ENCODE measurements around the gene SPATA25.

DNA sequence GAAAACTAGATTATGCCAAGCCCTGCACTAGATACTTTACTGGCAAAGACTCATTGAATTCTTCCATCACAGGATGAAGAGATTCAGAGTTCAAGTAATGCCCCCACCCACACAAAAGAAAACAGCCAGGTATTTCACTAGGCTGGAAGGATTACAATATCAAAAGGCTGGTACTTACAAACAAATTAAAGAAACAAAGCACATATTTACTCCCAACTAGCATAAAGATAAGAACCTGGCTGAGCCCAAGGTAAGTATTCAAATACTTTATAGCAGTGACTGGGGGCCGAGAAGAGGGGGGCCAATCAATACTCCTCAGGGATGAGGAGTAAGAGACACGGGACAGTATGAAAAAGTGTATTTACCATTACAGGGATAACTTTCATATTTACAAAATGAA is 33.9 kb downstream of the SPATA25 start:
- TF ChIP-seq EP300 (IDR thresholded peaks at IDR 0.05; ENCODE audit: borderline replicate concordance) (no peak), TAF1 (IDR thresholded peaks at IDR 0.05; ENCODE audit: low read depth) (no peak), ZBTB7A (IDR thresholded peaks at IDR 0.05; ENCODE audit: low read depth) (no peak)

Data from Ishikawa (cell line).